H7 (cell line): Measurements from ENCODE around the gene C6orf47. TPM values are rescaled to one million over a fixed set of nuclear protein-coding genes. Genes with fewer than 3 reads are reported as not detected.

Experiments
- DNase-seq: peaks from one replicate; pipeline ENCODE4 v3.0.0; 2012
- H3K27me3 ChIP-seq: 2 replicates; pipeline ENCODE4 v1.6.0; 2011; ENCODE audit warnings: mild to moderate bottlenecking, low read length; ENCODE audit not compliant: control insufficient read depth, insufficient read depth
- H3K36me3 ChIP-seq: replicated peaks from 2 replicates; pipeline ENCODE4 v1.5.1; 2011; ENCODE audit warnings: low read length; ENCODE audit not compliant: control insufficient read depth, insufficient read depth
- H3K4me3 ChIP-seq: 2 replicates; pipeline ENCODE4 v1.5.1; 2011; ENCODE audit warnings: low read depth, mild to moderate bottlenecking, control low read depth, low read length, moderate library complexity; ENCODE audit not compliant: insufficient read depth
- total RNA-seq: library from RNA; depleted of rRNA; stranded (reverse); fragments of >200 nt; shearing (Covaris generic); gene quantifications from 2 replicates; pipeline ENCODE4 v1.2.3, GENCODE V29; 2014

The C6orf47 gene
- total RNA-seq, 1 experiment from 2014 or later: 17.6 TPM

- no peak for DNase-seq
- peaks cover 65% of the 10 kb centered on the region for H3K36me3 ChIP-seq
- no peak overlapping the region for H3K4me3 ChIP-seq
Measured at GRCh38 chr6:31639043-31639442, 21.5 kb downstream of the C6orf47 start.

DNA sequence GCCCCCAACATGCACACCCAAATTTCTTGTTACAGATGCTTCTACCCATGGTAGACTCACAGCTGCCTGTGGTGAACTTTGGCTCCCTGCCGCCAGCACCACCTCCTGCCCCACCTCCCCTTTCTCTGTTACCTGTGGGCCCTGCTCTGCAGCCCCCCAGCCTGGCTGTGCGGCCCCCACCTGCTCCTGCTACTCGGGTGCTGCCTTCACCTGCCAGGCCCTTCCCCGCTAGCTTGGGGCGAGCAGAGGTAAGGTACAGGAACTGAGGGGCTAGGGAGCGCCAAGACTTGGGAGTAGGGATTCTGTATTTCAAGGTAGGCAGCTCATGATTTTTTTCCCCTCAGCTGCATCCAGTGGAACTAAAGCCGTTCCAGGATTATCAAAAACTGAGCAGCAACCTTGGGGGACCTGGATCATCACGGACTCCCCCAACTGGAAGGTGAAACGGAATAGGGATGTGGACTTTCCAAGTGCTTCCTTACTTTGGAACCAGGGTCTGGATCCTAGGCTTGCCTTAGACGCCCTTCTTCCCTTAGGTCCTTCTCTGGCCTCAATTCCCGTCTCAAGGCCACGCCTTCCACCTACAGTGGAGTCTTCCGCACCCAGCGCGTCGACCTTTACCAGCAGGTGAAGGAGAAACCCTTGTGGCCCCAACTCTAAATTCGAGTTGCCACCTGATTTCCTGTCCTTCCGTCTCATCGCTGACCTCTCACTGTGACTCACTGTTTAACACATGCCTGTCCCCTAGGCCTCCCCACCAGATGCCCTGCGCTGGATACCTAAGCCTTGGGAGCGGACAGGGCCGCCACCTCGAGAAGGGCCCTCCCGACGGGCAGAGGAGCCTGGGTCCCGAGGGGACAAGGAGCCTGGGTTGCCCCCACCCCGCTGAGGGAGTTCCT is 23.6 kb downstream of the C6orf47 start:
- H3K4me3 ChIP-seq: no peak overlapping the region
- H3K27me3 ChIP-seq: no peaks in the 10 kb centered on the region
- peaks cover 73% of the 10 kb centered on the region for H3K36me3 ChIP-seq
- DNase-seq: no peak

More at GRCh38 chr6:31639043-31639442, 21.5 kb downstream of the C6orf47 start:
- H3K27me3 ChIP-seq: no peaks in the 10 kb centered on the region

DNA sequence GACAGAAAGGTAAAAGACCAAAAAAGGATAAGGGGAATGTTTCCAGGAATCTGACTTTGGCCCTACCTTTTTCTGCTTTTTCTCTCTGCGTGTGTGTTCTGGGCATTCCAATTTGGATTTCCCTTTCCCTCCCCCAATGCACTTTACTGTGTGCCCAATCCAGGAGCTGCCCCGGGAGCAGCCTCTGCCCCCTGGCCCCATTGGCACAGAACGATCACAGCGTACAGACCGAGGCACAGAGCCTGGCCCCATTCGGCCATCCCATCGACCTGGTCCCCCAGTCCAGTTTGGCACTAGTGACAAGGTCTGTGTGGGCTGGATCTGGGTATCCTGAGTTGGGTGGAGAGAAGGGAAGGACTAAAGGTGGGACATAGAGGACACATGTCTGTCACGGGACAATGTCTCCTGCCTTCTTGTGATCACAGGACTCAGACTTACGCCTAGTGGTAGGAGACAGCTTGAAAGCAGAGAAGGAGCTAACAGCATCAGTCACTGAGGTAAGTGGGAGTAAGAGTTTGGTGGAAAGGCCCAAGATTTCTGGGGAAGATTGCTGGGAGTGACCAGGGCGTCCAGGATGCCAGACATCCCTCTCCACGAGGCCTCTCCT is 25.5 kb downstream of the C6orf47 start:
- Histone ChIP-seq H3K4me3 (no peak overlapping the region), H3K36me3 (peaks cover 71% of the 10 kb centered on the region), H3K27me3 (no peaks in the 10 kb centered on the region)
- DNase-seq: no peak

- DNase-seq: no peak
- no peak overlapping the region for H3K4me3 ChIP-seq
- no peaks in the 10 kb centered on the region for H3K27me3 ChIP-seq
- peaks cover 71% of the 10 kb centered on the region for H3K36me3 ChIP-seq
Measured at GRCh38 chr6:31634131-31634530, 26.4 kb downstream of the C6orf47 start.

DNA sequence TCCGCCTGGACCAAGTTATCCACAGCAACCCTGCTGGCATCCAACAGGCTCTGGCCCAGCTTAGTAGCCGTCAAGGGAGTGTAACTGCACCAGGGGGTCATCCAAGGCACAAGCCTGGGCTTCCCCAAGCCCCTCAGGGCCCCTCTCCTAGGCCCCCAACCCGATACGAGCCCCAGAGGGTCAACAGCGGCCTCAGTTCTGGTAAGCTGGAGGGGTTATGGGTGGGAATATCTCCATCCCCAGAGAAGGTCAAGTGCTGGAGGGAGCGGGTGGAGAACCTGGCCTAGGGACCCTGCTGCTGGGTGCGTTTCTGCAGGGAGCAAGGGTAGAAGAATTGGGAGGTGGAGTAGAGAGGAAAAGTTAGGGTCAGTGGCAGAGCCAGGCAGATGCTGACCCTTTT is 27.1 kb downstream of the C6orf47 start:
- DNase-seq: no peak
- H3K27me3 ChIP-seq: no peaks in the 10 kb centered on the region
- H3K36me3 ChIP-seq: peaks cover 77% of the 10 kb centered on the region
- H3K4me3 ChIP-seq: no peak overlapping the region

DNA sequence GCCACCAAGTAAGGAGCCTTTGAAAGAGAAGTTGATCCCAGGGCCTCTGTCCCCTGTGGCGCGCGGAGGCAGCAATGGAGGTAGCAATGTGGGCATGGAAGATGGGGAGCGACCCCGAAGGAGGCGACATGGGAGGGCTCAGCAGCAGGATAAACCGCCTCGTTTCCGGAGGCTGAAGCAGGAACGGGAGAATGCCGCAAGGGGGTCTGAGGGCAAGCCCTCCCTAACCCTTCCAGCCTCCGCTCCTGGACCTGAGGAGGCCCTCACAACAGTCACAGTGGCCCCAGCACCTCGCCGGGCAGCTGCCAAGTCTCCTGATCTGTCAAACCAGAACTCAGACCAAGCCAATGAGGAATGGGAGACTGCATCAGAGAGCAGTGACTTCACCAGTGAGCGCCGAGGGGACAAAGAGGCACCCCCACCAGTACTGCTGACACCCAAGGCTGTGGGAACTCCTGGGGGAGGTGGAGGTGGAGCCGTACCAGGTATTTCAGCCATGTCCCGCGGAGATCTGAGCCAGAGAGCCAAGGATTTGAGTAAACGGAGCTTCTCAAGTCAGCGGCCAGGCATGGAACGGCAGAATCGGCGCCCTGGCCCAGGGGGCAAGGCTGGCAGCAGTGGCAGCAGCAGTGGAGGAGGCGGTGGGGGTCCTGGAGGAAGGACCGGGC is 28.2 kb downstream of the C6orf47 start:
- peaks cover 84% of the 10 kb centered on the region for H3K36me3 ChIP-seq

GRCh38 chr6:31631681-31632278 is 28.8 kb downstream of the C6orf47 start:
- no peaks in the 10 kb centered on the region for H3K27me3 ChIP-seq
- peaks cover 83% of the 10 kb centered on the region for H3K36me3 ChIP-seq
- no peak overlapping the region for H3K4me3 ChIP-seq
- DNase-seq: no peak

More for the DNA sequence above, 28.2 kb downstream of the C6orf47 start:
- no peaks in the 10 kb centered on the region for H3K27me3 ChIP-seq
- no peak overlapping the region for H3K4me3 ChIP-seq
- DNase-seq: no peak

GRCh38 chr6:31631209-31631608 is 29.4 kb downstream of the C6orf47 start:
- no peak overlapping the region for H3K4me3 ChIP-seq
- DNase-seq: no peak
- H3K27me3 ChIP-seq: no peaks in the 10 kb centered on the region
- H3K36me3 ChIP-seq: peaks cover 85% of the 10 kb centered on the region

GRCh38 chr6:31630177-31630934 is 30.2 kb downstream of the C6orf47 start:
- Histone ChIP-seq H3K4me3 (no peak overlapping the region), H3K36me3 (peaks cover 84% of the 10 kb centered on the region), H3K27me3 (no peaks in the 10 kb centered on the region)
- no peak for DNase-seq

DNA sequence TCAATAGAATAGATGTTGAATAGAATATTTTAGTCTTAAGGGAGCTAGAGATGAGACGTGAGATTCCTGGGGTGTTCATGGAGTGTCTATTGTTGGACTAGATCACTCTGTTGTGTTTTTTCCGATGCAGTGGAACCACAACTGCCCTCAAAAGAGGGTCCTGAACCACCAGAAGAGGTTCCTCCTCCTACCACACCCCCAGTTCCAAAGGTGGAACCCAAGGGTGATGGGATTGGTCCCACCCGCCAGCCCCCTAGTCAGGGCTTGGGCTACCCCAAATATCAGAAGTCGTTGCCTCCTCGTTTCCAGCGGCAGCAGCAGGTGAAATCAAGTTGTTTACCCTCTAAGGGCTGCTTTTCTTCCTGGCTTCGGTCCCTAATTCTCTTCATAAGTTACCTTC is 31.6 kb downstream of the C6orf47 start:
- Histone ChIP-seq H3K36me3 (peaks cover 84% of the 10 kb centered on the region), H3K4me3 (no peak overlapping the region)
- no peak for DNase-seq

DNA sequence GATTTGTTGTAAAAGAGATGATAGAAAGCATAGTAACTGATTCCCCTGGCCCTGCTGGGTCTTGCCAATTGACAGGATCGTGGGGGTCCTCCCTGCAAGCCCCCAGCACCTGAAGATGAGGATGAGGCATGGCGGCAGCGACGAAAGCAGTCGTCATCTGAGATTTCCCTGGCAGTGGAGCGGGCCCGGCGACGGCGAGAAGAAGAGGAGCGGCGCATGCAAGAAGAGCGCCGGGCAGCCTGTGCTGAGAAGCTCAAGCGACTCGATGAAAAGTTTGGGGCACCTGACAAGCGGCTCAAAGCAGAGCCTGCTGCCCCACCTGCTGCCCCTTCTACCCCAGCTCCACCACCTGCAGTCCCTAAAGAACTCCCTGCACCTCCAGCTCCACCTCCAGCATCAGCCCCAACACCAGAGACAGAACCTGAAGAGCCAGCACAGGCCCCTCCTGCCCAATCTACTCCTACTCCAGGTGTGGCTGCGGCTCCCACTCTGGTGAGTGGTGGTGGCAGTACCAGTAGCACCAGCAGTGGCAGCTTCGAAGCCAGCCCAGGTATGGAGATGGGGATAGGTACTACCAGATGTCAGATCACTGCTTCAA is 32.8 kb downstream of the C6orf47 start:
- peak; percentile 34 for DNase-seq
- Histone ChIP-seq H3K27me3 (no peaks in the 10 kb centered on the region), H3K4me3 (no peak overlapping the region), H3K36me3 (peaks cover 80% of the 10 kb centered on the region)

More for the DNA sequence above, 31.6 kb downstream of the C6orf47 start:
- H3K27me3 ChIP-seq: no peaks in the 10 kb centered on the region

DNA sequence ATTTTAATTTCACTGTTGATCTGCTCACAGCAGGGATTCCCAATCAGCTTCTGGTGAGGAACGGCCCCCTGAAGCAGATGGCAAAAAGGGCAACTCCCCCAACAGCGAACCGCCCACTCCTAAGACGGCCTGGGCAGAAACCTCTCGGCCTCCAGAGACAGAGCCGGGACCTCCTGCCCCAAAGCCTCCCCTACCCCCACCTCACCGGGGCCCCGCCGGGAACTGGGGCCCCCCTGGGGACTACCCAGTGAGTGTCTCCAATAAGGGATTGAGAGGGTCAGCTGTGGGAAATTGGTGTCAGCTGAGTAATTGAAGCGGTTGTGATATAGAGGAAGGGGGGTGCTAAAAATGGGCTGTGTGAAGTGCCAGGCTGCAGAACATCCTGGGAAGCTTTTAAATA is 33.6 kb downstream of the C6orf47 start:
- Histone ChIP-seq H3K36me3 (peaks cover 74% of the 10 kb centered on the region), H3K27me3 (no peaks in the 10 kb centered on the region), H3K4me3 (no peak overlapping the region)
- peak; percentile 49 for DNase-seq

- H3K36me3 ChIP-seq: peaks cover 55% of the 10 kb centered on the region
- no peaks in the 10 kb centered on the region for H3K27me3 ChIP-seq
- H3K4me3 ChIP-seq: no peak overlapping the region
- DNase-seq: no peak
Measured at GRCh38 chr6:31624070-31624469, 36.5 kb downstream of the C6orf47 start.
